Activated CD8-positive, alpha-beta T cell treated with anti-CD3 and anti-CD28 coated beads, Interleukin-2, amount 10 ng/mL, durations not matched to agents 7 days and 5 days (primary cell): ENCODE results near the gene DNAJC17. TPM values are rescaled to one million over a fixed set of nuclear protein-coding genes. Genes with fewer than 3 reads are reported as not detected.
A peak's percentile ranks its signal among the peaks of the same experiment; 100 is the strongest.

Experiments used
- ATAC-seq: fragments of 150-1000 bp; cut with Tn5 transposase; one replicate; pipeline ENCODE4 v1.10.0; 2021; ENCODE audit warnings: moderate library complexity
- CTCF ChIA-PET: fragments of 350-600 bp; sonication (Branson Sonifier 250); formaldehyde crosslinking; loops from one replicate; lab custom pipeline; 2021; ENCODE audit warnings: antibody characterized with exemption; lab: Charles Lee
- POLR2A ChIA-PET: fragments of 350-600 bp; sonication (Branson Sonifier 250); formaldehyde crosslinking; loops from one replicate; lab custom pipeline; 2021; ENCODE audit warnings: antibody characterized with exemption; lab: Charles Lee
- DNase-seq: peaks from one replicate; pipeline ENCODE4 v3.0.0-alpha.2; 2020
- H3K27ac Mint-ChIP-seq: one replicate; pipeline ENCODE4 v1.8.0; 2021; ENCODE audit warnings: mild to moderate bottlenecking, mixed read lengths
- H3K27me3 Mint-ChIP-seq: one replicate; pipeline ENCODE4 v1.8.0; 2021; ENCODE audit warnings: low read depth, mixed read lengths
- H3K36me3 Mint-ChIP-seq: one replicate; pipeline ENCODE4 v1.8.0; 2021; ENCODE audit warnings: low read depth, mixed read lengths
- H3K4me1 Mint-ChIP-seq: one replicate; pipeline ENCODE4 v1.8.0; 2021; ENCODE audit warnings: low read depth, mixed read lengths
- H3K4me3 Mint-ChIP-seq: one replicate; pipeline ENCODE4 v1.8.0; 2021; ENCODE audit warnings: mild to moderate bottlenecking, mixed read lengths
- H3K9me3 Mint-ChIP-seq: one replicate; pipeline ENCODE4 v1.8.0; 2022; ENCODE audit warnings: mixed read lengths; ENCODE audit not compliant: insufficient read depth
- total RNA-seq, 2 experiments: library from RNA; stranded (reverse); gene quantifications; one replicate each; pipeline ENCODE4 v1.2.3, GENCODE V29; 2021

Gene DNAJC17
- total RNA-seq, 2 experiments from 2014 or later, result 42.9 to 47.2 TPM

DNA sequence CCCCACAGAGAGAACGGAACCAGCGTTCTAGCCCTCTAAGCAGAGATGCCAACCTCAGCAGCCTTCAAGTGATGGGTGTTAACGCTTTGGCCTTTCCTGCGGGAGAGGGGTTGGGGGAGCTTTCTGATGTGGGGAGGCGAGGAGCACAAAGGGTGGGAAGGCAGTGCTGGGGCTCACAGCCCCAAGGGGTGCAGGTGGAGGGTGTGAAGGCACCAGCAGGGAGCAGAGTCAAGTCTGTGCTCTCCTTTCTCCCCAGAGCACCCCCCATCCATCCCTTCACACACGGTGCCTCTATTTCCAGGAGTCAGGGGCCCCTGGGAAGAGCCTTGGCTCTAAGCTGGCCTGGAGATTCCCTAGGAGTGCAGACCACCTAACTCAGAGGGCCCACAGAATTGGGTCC is 33.4 kb downstream of the DNAJC17 start:
- POLR2A ChIA-PET, result no interaction called here
- peaks cover 26% of the 10 kb centered on the region for H3K4me1 Mint-ChIP-seq
- H3K27me3 Mint-ChIP-seq, result no peaks in the 10 kb centered on the region
- no peak for ATAC-seq
- no peaks in the 10 kb centered on the region for H3K9me3 Mint-ChIP-seq
- H3K27ac Mint-ChIP-seq, result no peak overlapping the region
- no peak for DNase-seq
- H3K4me3 Mint-ChIP-seq, result no peak overlapping the region
- CTCF ChIA-PET, result no interaction called here
- peaks cover 36% of the 10 kb centered on the region for H3K36me3 Mint-ChIP-seq

DNA sequence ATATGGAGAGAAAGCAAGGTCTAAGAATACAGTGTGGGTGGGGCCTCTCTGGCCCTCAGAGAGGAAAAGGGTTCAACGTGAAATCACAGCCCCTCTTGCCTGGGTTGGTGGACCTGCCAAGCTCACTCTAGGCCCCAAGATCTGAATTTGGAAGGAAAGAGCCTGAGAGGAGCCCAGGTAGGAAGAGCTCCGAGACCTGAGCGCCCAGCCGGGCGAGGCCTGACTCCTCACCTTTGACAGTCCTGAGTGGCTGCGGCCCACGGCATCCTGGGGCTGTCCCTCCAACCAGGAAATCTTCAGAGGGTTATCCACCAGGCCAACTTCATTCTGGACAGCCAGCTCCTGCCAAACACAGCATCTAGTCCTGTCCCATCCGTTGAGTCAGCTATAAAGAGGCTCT is 33.8 kb downstream of the DNAJC17 start:
- no peak overlapping the region for H3K4me3 Mint-ChIP-seq
- H3K4me1 Mint-ChIP-seq, result peaks cover 30% of the 10 kb centered on the region
- ChIA-PET POLR2A (no interaction called here), CTCF (interaction anchor here (0.5 kb wide), 1 partner anchor 1577 kb away, joined by 3 read pairs; no protein-coding TSS in a partner anchor)
- H3K9me3 Mint-ChIP-seq, result no peaks in the 10 kb centered on the region
- no peak for DNase-seq
- H3K36me3 Mint-ChIP-seq, result peaks cover 36% of the 10 kb centered on the region
- no peaks in the 10 kb centered on the region for H3K27me3 Mint-ChIP-seq
- ATAC-seq, result no peak
- no peak overlapping the region for H3K27ac Mint-ChIP-seq

DNA sequence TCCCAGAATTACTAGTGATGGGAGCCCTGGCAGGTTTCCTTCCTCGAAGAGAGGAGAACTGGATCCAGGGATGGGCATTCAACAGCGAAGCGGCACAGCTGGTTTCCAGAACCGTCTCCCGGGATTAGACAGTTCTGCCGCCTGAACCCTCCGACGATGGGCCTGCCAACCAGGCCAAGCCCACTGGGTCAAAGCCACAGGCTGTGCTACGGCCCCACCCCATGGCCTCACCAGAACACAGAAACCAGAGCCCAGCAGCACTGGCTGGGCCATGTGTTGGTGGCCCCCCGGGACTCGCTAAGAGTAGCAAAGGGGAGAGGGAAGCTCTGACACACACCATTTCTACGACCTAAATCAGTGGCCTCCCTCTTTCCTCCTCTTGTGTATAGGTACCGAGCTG is 35.3 kb downstream of the DNAJC17 start:
- POLR2A ChIA-PET, result interaction anchor here (1.3 kb wide), 1 partner anchor 28 kb away, joined by 3 read pairs; no protein-coding TSS in a partner anchor
- H3K4me1 Mint-ChIP-seq, result peaks cover 29% of the 10 kb centered on the region
- ATAC-seq, result no peak
- CTCF ChIA-PET, result interaction anchor here (3.8 kb wide), 1 partner anchor 10 kb away, joined by 16 read pairs; no protein-coding TSS in a partner anchor
- H3K27ac Mint-ChIP-seq, result no peak overlapping the region
- no peaks in the 10 kb centered on the region for H3K9me3 Mint-ChIP-seq
- no peak for DNase-seq
- no peaks in the 10 kb centered on the region for H3K27me3 Mint-ChIP-seq
- H3K4me3 Mint-ChIP-seq, result no peak overlapping the region
- H3K36me3 Mint-ChIP-seq, result peaks cover 39% of the 10 kb centered on the region

DNA sequence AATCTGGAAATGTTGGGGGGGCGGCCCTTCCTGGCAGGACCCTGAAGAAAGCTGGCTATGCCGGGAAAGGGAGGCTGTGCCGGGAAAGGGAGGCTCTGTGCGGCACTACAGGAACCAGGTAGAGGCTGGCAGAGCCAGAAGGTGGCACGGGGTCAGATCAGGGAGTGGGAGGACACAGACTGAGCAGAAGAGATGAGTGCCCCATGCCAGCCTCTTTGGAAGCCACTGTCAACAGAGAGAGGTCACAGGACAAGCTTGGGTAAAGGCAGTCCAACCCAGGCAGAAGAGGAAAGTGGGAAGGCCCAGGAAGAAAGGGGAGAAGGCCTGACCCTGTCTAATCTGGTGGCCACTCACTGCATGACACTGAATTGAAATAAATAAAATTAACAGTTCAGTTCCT is 36.0 kb downstream of the DNAJC17 start:
- Mint-ChIP-seq H3K27me3 (no peaks in the 10 kb centered on the region), H3K4me1 (peaks cover 26% of the 10 kb centered on the region), H3K36me3 (peaks cover 32% of the 10 kb centered on the region), H3K9me3 (no peaks in the 10 kb centered on the region), H3K27ac (no peak overlapping the region), H3K4me3 (no peak overlapping the region)
- ChIA-PET CTCF (interaction anchor here (3.8 kb wide), 1 partner anchor 11 kb away, joined by 16 read pairs; no protein-coding TSS in a partner anchor), POLR2A (no interaction called here)
- DNase-seq (no peak), ATAC-seq (no peak)

DNA sequence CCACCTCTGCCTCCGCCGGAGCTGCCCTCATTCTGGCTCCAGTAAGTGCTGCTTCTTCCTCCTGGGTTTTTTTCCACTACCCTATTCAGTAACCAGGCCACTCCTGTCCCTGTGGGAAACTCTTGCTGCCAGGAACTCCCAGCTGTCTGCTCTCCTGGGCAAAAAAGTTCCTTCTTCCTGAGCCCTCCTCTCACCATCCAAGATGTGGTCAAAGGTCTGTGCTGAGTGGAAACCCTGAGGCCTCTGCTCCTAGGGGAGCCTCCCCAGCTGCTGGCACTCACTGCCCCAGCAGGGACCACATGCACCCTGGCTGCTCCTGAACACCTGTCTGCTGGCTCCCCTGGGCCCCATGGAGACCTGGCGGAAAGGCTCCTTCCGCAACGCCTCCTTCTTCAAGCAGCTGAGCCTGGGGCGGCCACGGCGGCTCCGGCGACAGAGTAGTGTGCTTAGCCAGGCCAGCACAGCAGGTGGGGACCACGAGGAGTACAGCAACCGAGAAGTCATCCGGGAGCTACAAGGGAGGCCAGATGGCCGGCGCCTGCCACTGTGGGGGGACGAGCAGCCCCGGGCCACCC is 37.0 kb downstream of the DNAJC17 start:
- ATAC-seq, result no peak
- Mint-ChIP-seq H3K4me3 (peak overlapping the region; percentile 54), H3K4me1 (peaks cover 36% of the 10 kb centered on the region), H3K27me3 (no peaks in the 10 kb centered on the region), H3K27ac (peak overlapping the region; percentile 90), H3K9me3 (no peaks in the 10 kb centered on the region), H3K36me3 (peaks cover 26% of the 10 kb centered on the region)
- DNase-seq, result no peak
- ChIA-PET POLR2A (interaction anchor here (1.1 to 2.3 kb wide), 2 partner anchors 12 to 16 kb away, joined by 3 to 8 read pairs; no protein-coding TSS in a partner anchor), CTCF (interaction anchor here (0.9 to 3.8 kb wide), 5 partner anchors 9 to 89 kb away, joined by 3 to 20 read pairs (median 4); no protein-coding TSS in a partner anchor)

DNA sequence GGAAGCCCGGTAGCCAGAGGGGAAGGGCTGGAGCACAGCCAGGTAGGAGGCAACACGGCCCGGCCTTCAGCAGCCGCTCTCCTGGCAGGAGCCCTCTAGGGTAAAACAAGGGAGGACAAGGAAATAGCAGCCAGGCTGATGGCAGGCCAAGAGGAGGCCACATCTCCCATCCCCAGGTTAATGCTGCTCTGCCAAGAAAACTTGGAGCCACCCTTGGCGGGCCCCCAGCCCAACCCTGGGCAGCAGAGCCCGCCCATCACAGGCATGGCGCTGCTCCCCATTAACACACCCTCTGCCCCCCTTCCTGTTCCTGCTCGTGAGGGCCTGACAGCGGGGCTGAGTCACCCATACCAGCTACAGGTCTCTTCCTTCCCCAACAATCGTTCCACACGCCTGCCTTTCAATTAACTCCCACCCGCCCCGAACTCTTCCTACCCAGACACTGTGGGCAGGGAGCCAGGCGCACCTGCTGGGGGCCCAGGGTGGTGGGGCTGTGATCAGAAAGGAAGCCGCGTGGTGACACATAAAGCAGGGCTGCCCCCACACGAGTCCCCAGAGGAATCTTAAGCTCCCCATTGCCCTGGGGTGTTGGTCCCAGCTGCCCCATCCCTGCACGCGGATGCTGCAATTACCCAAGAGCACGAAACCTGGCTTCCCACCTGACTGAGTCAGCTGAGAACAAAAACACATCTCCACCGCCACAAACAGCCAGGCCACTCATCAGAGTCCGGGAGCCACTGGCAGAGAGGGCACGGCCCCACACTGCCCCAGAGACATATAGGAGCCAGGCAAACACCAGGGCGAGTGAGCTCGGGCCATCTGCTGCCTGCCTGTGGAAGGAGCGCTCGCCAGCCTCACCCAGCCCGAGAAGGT is 37.8 kb downstream of the DNAJC17 start, which contains the start of gene C15orf62:
C15orf62 (plus strand) TSS at position 707 of the 873 bp plus-strand sequence. CDS start 516 bp downstream, outside the sequence.
- H3K4me3 Mint-ChIP-seq, result peak within 1 kb of the TSS; percentile 54
- peak; percentile 72 for DNase-seq
- peaks cover 22% of the 10 kb centered on the region for H3K36me3 Mint-ChIP-seq
- ChIA-PET POLR2A (interaction anchor here (1.0 to 2.3 kb wide), 3 partner anchors 10 to 16 kb away, joined by 3 to 8 read pairs (median 3); no protein-coding TSS in a partner anchor), CTCF (interaction anchor here (0.7 to 3.8 kb wide), 6 partner anchors 10 to 103 kb away, joined by 3 to 20 read pairs (median 4); no protein-coding TSS in a partner anchor)
- peak; percentile 50 for ATAC-seq
- peak within 1 kb of the TSS; percentile 90 for H3K27ac Mint-ChIP-seq
- H3K27me3 Mint-ChIP-seq, result no peaks in the 10 kb centered on the region
- H3K9me3 Mint-ChIP-seq, result no peaks in the 10 kb centered on the region
- H3K4me1 Mint-ChIP-seq, result peaks cover 43% of the 10 kb centered on the region

DNA sequence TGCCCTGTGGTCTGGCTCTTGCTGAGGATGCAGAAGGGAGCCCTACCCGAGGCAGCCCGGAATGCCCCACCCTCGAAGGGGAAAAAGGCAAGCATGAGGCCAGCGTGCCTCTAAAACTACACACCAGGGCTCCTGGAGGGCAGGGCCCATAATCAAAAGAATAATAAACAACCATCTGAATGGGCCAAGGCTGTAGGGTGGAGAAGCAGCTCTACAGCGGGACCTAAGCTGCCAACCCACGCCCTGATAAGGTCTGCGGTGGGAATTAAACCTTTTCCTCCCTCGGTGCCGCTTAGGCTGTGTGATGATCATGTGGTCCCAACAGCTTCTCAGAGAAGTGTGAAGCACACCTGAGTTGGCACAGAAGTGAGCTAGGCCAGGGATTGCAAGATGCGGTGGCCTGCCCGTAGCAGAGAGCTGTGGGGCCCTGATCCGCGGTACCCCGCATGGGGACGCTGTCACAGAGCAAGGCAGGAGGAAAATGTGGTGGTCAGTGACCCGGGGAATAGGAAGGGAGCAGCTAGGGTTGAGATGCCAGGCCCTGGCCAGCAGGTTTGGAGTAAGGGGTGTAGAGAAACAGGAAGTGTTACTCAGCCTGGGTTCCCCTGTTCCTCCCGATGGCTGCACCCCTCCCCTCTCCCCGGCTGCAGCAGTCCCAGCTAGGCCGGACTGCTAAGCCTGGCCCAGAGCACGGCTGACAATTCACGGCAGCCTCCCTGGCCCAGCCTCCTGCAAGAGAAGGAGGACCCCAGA is 38.6 kb downstream of the DNAJC17 start:
- ChIA-PET CTCF (interaction anchor here (0.7 to 3.8 kb wide), 4 partner anchors 14 to 104 kb away, joined by 3 to 20 read pairs (median 10); no protein-coding TSS in a partner anchor), POLR2A (interaction anchor here (0.7 to 2.3 kb wide), 4 partner anchors 10 to 514 kb away, joined by 3 to 8 read pairs (median 3); no protein-coding TSS in a partner anchor)
- Mint-ChIP-seq H3K27ac (peak overlapping the region; percentile 90), H3K27me3 (no peaks in the 10 kb centered on the region), H3K36me3 (peaks cover 21% of the 10 kb centered on the region), H3K4me1 (peaks cover 46% of the 10 kb centered on the region), H3K9me3 (no peaks in the 10 kb centered on the region), H3K4me3 (peak overlapping the region; percentile 54)
- DNase-seq (no peak), ATAC-seq (no peak)

DNA sequence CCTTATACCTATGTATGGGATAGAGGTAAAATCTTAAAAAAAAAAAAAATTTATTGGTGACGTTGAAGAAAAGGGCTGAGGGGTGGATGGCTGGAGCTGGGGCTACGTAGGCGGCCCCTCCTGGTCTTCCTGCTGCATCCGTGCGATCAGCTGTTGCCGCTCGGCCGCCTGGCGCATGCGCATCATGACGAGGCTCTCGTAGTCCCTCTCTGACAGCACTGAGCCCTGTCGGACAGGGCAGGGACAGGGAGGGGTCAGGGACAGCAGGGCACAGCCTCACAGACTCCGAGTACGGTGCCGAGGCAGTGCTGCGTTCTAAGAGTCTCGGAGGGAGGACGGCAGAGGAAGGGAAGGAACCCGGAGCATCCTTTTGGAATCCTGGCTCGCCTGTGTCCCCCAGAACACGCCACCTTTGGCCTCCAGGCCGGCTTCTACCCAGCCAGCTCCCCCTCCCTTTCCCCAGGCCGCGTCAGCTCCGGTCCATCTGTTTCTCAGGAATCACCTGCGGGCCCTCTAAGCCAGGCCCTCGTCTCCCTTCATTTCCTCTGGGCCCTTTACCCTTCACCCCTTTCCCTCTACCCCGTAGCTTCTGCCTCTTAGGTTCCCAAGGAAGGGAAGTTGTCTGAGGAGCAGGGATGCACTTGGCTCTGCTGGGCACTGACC is 39.3 kb downstream of the DNAJC17 start:
- Mint-ChIP-seq H3K4me3 (no peak overlapping the region), H3K27ac (no peak overlapping the region), H3K4me1 (peaks cover 52% of the 10 kb centered on the region), H3K9me3 (no peaks in the 10 kb centered on the region), H3K36me3 (peaks cover 18% of the 10 kb centered on the region), H3K27me3 (no peaks in the 10 kb centered on the region)
- CTCF ChIA-PET, result interaction anchor here (3.4 kb wide), 1 partner anchor 23 kb away, joined by 20 read pairs; no protein-coding TSS in a partner anchor
- DNase-seq, result no peak
- POLR2A ChIA-PET, result interaction anchor here (0.7 to 1.4 kb wide), 2 partner anchors 513 to 565 kb away, joined by 3 read pairs; partner anchors contain the start of genes NUSAP1 and OIP5
- no peak for ATAC-seq

DNA sequence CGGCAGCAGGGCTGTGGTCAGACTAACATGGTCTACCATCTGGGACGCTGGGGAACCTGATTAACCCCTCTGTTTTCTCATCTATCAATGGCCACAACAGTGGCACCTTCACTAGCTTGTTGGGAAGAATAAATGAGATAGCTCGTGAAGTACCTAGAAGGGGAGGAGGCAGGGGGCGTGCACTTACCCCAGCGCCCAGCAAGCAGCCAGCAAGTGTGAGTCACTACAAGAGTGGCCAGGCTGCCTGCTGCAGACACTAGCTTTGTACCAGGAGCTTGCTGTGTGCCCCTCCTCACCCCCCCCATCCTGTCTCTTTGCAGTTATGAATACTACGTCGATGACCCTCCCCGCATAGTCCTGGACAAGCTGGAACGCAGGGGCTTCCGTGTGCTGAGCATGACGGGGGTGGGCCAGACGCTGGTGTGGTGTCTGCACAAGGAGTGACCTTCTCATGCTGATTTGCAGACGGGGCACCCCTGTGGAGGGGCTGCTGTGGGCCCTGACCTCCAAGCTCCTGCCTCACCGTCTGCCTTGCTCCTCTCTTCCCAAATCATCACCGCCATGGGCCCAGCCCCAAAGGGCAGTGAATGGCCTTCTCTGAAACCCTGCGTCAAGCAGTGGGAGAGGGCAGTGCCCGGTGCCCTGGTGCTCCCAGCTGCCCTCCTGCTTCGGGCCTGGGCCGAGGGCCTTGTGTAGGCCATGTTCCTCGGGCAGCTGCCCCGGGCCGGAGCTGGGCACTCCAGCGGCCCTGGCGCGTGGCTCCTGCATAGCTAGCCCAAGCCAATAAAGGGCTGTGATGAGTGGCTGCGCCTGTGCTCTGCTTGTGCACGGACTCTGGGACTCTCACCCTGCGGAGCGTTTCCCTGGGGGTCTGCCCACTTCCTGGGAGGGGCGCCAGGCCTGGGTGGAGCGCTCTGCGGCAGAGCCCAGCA is 40.1 kb downstream of the DNAJC17 start:
- Mint-ChIP-seq H3K27ac (no peak overlapping the region), H3K27me3 (no peaks in the 10 kb centered on the region), H3K9me3 (no peaks in the 10 kb centered on the region), H3K4me1 (peaks cover 59% of the 10 kb centered on the region), H3K36me3 (peaks cover 14% of the 10 kb centered on the region), H3K4me3 (no peak overlapping the region)
- DNase-seq (no peak), ATAC-seq (no peak)
- ChIA-PET POLR2A (interaction anchor here (1.1 to 1.4 kb wide), 2 partner anchors 20 to 566 kb away, joined by 3 read pairs; partner anchors contain the start of genes NUSAP1 and OIP5), CTCF (interaction anchor here (3.4 to 3.8 kb wide), 2 partner anchors 15 to 22 kb away, joined by 18 to 20 read pairs; no protein-coding TSS in a partner anchor)
